ENCODE measurements around the gene FAM9C. TPM values are rescaled to one million over a fixed set of nuclear protein-coding genes. Genes with fewer than 3 reads are reported as not detected.

The FAM9C gene
- total and polyA plus RNA-seq, 9 of the 15 experiments (the other 6 are each of a cell fraction or from before 2014, with no cell fraction given) = not detected

DNA sequence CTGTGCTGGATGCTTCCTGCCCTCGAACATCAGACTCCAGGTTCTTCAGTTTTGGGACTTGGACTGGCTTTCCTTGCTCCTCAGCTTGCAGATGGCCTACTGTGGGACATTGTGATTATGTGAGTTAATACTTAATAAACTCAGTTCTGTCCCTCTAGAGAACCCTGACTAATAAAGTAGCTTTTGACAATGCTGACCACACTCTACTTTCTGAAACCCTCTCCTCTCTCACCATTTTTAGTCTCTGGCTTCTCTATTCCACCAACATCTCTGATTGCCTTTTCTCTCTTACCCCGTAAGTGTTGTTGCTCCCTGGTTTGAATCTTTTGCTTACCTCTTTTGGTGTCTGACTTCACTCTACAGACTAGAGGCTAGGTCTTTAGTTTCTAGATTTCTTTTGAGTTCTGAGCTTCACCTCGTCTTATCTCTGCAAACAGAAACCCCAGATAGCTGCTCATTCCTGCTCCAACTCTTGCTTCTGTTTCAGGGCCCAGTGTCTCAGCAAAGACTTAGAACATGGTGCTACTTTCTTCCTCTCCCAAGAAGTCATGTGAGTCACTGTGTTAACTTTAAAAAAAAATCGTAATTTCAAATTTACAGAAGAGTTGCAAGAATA lies 58.1 kb downstream of the FAM9C start:
- peak overlapping the region; percentile 49; the same call in 1 of the 2 replicates for H2AFZ ChIP-seq (ENCODE audit: low read depth, low read length)
- peak; percentile 76 for ATAC-seq
- peak overlapping the region; percentile 64 for H3K27ac ChIP-seq (ENCODE audit: extremely low read depth, low read depth, low read length)
- intact Hi-C loops (cut with micrococcal nuclease) = no loop called here
- no peak overlapping the region for H3K9ac ChIP-seq (ENCODE audit: insufficient read depth in 1 of 2, low read depth in 2 of 2, low read length in 2 of 2)
- no peaks in the 10 kb centered on the region for H3K79me2 ChIP-seq (ENCODE audit: control insufficient read depth, insufficient read depth, low read length)
- no peaks in the 10 kb centered on the region for H3K9me3 ChIP-seq (replicated peaks; ENCODE audit: control insufficient read depth, insufficient read depth, low read depth, low read length)
- no peak overlapping the region for H3K4me3 ChIP-seq
- ChIA-PET POLR2A (interaction anchor here (0.6 to 3.3 kb wide), 4 partner anchors 10 to 166 kb away, joined by 3 to 21 read pairs (median 3); partner anchors contain the start of gene TMSB4X), CTCF (ENCODE audit: low intra/inter-chr PET ratio) (no interaction called here)
- peak; percentile 89 for FAIRE-seq
- no peaks in the 10 kb centered on the region for H4K20me1 ChIP-seq (replicated peaks; ENCODE audit: control insufficient read depth, insufficient read depth, low read length)
- no peaks in the 10 kb centered on the region for H3K36me3 ChIP-seq (ENCODE audit: control insufficient read depth, insufficient read depth, low read length)
- H3K27me3 ChIP-seq (ENCODE audit: control insufficient read depth in 2 of 2, insufficient read depth in 2 of 2, low read length in 2 of 2) = no peaks in the 10 kb centered on the region
- in situ Hi-C loops (cut with MboI) = no loop called here
- H3K4me1 ChIP-seq (replicated peaks in 1 of 2; ENCODE audit: control insufficient read depth in 2 of 2, insufficient read depth in 2 of 2, low read length in 2 of 2) = peaks cover 0 to 34% of the 10 kb centered on the region in 2 experiments; a peak in 2 of 5 replicates
- H3K9me1 ChIP-seq (ENCODE audit: control insufficient read depth, insufficient read depth, low read length) = no peaks in the 10 kb centered on the region
- no TSS peak for BruUV-seq (replicated peaks)
- WGBS (ENCODE audit: insufficient coverage, low coverage, missing lambda C conversion rate) = 28% methylated on average over 4 of the region's 4 CpGs
- H3K4me2 ChIP-seq (ENCODE audit: insufficient read depth, low read length) = no peak overlapping the region
- DNase-seq (ENCODE audit: extremely low read depth in 1 of 4, low spot score in 3 of 4) = peak in 3 of 4 experiments; percentile 15 to 72 (median 51)
- TF ChIP-seq ZFP30 (CRISPR knock-in tag; IDR thresholded peaks at IDR 0.05; ENCODE audit: borderline replicate concordance) (no peak), RFX5 (IDR thresholded peaks at IDR 0.05; ENCODE audit: low read depth, low read length) (no peak), ZMIZ1 (IDR thresholded peaks at IDR 0.05; ENCODE audit: low read depth in 2 of 2, low read length in 2 of 2) (no peak), CHD2 (IDR thresholded peaks at IDR 0.05; ENCODE audit: low read depth, low read length) (no peak), NCOA1 (IDR thresholded peaks at IDR 0.05; ENCODE audit: low read depth) (no peak), FOXM1 (IDR thresholded peaks at IDR 0.05; ENCODE audit: low read depth) (no peak), FOXM1 (CRISPR knock-in tag; IDR thresholded peaks at IDR 0.05; ENCODE audit: low read depth) (no peak), ZNF444 (CRISPR knock-in tag; IDR thresholded peaks at IDR 0.05) (no peak), FOXP4 (CRISPR knock-in tag; IDR thresholded peaks at IDR 0.05; ENCODE audit: borderline replicate concordance) (no peak), CSDE1 (IDR thresholded peaks at IDR 0.05) (no peak), DPF2 (IDR thresholded peaks at IDR 0.05) (peak; percentile 63; the same call in 1 of the 2 replicates), MTA3 (IDR thresholded peaks at IDR 0.05; ENCODE audit: borderline replicate concordance) (no peak)
- TF ChIP-seq, protein P1, sequence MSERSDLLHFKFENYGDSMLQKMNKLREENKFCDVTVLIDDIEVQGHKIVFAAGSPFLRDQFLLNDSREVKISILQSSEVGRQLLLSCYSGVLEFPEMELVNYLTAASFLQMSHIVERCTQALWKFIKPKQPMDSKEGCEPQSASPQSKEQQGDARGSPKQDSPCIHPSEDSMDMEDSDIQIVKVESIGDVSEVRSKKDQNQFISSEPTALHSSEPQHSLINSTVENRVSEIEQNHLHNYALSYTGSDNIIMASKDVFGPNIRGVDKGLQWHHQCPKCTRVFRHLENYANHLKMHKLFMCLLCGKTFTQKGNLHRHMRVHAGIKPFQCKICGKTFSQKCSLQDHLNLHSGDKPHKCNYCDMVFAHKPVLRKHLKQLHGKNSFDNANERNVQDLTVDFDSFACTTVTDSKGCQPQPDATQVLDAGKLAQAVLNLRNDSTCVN (CRISPR knock-in tag; IDR thresholded peaks at IDR 0.05) = no peak
- TF ChIP-seq, protein P2, sequence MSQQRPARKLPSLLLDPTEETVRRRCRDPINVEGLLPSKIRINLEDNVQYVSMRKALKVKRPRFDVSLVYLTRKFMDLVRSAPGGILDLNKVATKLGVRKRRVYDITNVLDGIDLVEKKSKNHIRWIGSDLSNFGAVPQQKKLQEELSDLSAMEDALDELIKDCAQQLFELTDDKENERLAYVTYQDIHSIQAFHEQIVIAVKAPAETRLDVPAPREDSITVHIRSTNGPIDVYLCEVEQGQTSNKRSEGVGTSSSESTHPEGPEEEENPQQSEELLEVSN (IDR thresholded peaks at IDR 0.05; ENCODE audit: borderline replicate concordance in 1 of 2, extremely low read depth in 1 of 2, insufficient read depth in 1 of 2, insufficient read length in 1 of 2, low read depth in 1 of 2, low read length in 1 of 2, poor library complexity in 1 of 2, severe bottlenecking in 1 of 2) = no peak
